ENCODE data around the gene NEURL3.

NEURL3 gene

DNA sequence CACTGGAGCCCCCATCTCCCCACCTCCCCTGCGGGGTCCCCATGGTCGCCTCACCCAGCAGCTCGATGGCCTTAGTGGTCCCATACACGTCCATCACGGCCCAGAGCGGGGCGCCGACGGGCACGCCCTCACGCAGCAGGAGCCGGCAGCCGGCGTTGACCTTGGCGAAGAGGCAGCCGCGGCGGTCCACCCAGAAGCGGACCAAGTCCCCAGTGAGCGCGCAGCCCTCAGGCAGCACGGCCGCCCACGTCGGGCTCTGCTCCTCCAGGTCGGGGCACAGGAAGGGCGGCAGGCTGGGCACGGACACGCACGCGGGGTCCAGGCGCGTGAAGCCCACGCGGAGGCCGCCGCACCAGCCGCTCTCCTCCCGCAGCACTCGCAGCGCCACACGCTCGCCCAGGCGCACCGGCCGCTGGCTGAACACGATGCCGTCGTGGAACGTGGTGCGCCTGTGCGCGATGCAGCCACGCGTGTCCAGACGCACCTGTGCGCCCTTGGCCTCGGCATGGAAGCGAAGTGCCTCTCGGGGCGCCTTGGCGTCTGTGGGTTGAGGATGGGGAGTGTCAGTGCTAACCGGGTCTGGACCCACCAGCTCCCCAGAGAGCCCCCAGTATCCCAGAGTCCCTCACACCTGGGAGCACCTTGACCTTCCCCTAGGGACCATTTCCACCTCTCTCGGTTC is 4.6 kb downstream of the NEURL3 start:
- no peak for TF ChIP-seq GATA3 (IDR thresholded peaks at IDR 0.05; ENCODE audit: low read depth, low read length)
- no peak for TF ChIP-seq GATA2 (IDR thresholded peaks at IDR 0.05; ENCODE audit: low read depth, low read length)

DNA sequence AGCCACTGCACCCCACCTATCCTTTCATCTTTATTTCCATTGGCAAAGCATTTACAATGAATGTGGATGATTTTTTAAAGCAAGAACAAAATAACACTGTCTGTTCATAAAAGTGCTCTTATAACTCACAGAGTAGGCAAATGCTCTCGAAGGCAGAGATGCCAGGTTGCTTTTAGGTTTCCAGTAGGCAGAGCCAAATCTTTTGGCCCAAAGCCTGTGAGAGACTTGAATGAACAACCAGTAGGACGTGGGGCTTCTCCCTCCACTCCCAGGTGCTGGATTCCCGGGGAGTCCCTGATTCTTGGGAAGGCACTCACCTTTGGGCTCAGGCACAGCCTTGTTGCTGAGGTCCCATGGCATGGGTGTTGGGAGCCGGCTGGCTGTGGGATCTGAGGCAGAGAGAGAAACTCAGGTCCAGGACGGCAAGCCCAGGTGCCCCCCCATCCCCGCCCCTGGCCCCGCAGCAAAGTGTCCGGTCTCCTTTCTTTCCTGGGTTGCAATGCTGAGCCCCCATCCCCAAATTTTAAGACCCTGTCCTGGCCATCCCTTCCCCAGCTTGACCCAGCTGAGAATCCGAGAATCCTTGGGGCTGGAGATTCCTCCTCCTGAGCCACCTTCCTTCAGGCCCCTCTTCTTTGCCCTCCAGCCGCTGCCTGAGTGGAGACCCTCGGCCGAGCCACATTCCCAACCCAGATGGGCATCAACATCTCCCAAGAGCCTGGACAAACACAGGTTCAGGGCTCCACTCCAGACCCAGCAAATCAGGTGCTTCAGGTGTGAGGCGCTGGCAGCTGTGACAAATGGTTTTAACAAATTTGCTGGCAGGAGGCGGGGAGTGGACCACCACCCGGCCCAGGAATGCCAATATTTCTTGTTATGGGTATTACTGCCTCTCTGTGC is 5.8 kb downstream of the NEURL3 start:
- TF ChIP-seq GATA2 (IDR thresholded peaks at IDR 0.05; ENCODE audit: low read depth, low read length) = no peak
- TF ChIP-seq GATA3 (IDR thresholded peaks at IDR 0.05; ENCODE audit: low read depth, low read length) = no peak

- no peak for TF ChIP-seq GATA3 (IDR thresholded peaks at IDR 0.05; ENCODE audit: low read depth, low read length)
- TF ChIP-seq GATA2 (IDR thresholded peaks at IDR 0.05; ENCODE audit: low read depth, low read length) = no peak
Observed at GRCh38 chr2:96498021-96498431, 7.1 kb downstream of the NEURL3 start.

DNA sequence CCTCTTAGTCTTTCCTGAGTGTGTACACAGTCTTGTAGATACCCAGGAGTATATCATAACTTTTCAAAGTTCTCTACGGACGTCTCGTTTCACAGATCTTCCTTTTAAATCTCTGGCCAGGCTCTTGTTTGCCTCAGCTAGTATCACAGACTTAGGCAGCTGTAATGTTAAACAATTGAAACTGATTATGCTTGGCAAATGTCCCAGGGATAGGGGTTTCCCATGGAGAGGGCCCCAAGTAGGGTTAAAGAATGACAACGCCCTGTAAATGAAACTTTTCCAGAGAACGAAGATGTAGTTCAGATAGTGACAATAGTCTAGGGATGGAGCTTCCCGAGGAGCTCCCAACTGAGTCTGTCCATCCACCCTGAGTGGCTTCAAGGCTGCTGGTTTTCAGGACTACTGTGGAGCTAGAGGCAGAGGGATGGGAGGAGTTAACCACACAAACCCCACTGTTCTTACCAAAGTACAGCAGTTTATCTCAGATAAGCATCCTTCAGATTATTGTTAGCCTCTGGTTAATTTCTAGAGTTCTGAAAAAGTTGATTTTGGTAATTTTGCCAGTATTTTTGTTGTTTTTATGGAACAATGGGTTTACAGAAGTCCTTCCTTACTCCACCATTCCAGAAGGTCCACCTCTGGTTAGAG is 9.1 kb downstream of the NEURL3 start:
- TF ChIP-seq GATA3 (IDR thresholded peaks at IDR 0.05; ENCODE audit: low read depth, low read length) (no peak), GATA2 (IDR thresholded peaks at IDR 0.05; ENCODE audit: low read depth, low read length) (no peak)

GRCh38 chr2:96494188-96494587 is 11.0 kb downstream of the NEURL3 start:
- no peak for TF ChIP-seq GATA3 (IDR thresholded peaks at IDR 0.05; ENCODE audit: low read depth, low read length)
- no peak for TF ChIP-seq GATA2 (IDR thresholded peaks at IDR 0.05; ENCODE audit: low read depth, low read length)

GRCh38 chr2:96493072-96493471 is 12.1 kb downstream of the NEURL3 start:
- no peak for TF ChIP-seq GATA3 (IDR thresholded peaks at IDR 0.05; ENCODE audit: low read depth, low read length)
- TF ChIP-seq GATA2 (IDR thresholded peaks at IDR 0.05; ENCODE audit: low read depth, low read length) = no peak

DNA sequence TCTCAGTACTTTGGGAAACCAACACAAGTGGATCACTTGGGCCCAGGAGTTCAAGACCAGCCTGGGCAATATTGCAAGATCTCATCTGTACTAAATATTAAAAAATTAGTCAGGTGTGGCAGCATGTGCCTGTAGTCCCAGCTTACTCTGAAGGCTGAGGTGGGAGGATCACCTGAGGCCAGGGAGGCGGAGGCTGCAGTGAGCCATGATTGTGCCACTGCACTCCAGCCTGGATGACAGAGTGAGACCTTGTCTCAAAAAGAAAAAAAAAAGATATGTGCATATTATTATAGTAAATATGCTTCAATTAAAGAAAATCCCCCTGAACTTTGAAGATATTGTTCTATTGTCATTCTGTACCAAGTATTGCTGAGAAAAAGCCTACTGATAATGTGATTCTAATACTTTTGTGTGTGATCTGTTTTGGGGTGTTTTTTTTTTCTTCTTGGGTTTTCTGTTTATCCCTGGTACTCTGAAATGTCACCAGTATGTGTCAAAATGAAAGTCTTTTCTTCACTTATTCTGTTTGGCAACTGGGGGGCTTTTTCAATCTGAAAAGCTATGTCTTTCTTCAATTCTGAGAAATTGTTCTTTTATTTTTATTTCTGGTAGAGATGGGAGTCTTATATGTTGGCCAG is 13.2 kb downstream of the NEURL3 start:
- TF ChIP-seq GATA3 (IDR thresholded peaks at IDR 0.05; ENCODE audit: low read depth, low read length) = no peak
- no peak for TF ChIP-seq GATA2 (IDR thresholded peaks at IDR 0.05; ENCODE audit: low read depth, low read length)

- no peak for TF ChIP-seq GATA3 (IDR thresholded peaks at IDR 0.05; ENCODE audit: low read depth, low read length)
- TF ChIP-seq GATA2 (IDR thresholded peaks at IDR 0.05; ENCODE audit: low read depth, low read length) = no peak
Observed at GRCh38 chr2:96489663-96490062, 15.5 kb downstream of the NEURL3 start.

DNA sequence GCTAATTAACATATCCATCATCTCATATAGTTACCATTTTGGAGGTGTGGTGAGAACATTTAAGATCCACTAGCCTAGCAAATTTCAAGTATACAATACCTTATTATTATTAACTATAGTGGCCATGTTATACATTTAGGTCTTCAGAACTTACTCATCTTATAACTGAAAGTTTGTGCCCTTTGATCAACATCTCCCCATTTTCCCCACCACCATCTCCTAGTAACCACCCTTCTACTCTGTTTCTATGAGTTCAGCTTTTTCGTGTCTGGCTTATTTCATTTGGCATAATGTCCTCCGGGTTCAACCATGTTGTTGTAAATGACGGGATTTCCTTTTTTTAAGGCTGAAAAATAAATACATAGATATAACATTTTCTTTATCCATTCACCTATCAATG is 15.9 kb downstream of the NEURL3 start:
- TF ChIP-seq GATA3 (IDR thresholded peaks at IDR 0.05; ENCODE audit: low read depth, low read length) = no peak
- no peak for TF ChIP-seq GATA2 (IDR thresholded peaks at IDR 0.05; ENCODE audit: low read depth, low read length)

DNA sequence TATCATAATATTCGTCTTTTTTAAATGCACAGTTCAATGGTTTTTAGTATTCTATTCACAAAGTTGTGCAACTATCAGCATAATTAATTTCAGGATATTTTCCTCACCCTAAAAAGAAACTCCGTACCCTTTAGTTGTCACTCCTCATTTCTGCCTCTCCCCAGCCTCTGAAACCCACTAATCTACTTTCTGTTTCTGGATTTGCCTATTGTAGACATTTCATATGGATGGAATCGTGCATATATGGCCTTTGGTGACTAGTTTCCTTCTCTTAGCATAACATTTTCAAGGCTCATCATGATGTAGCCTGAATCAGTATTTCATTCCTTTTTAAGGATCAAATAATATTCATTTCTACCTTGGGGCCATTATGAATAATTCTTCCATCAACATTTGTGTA is 18.5 kb downstream of the NEURL3 start:
- no peak for TF ChIP-seq GATA2 (IDR thresholded peaks at IDR 0.05; ENCODE audit: low read depth, low read length)
- no peak for TF ChIP-seq GATA3 (IDR thresholded peaks at IDR 0.05; ENCODE audit: low read depth, low read length)

- TF ChIP-seq GATA3 (IDR thresholded peaks at IDR 0.05; ENCODE audit: low read depth, low read length) (no peak), GATA2 (IDR thresholded peaks at IDR 0.05; ENCODE audit: low read depth, low read length) (no peak)
Observed at GRCh38 chr2:96485751-96486651, 19.2 kb downstream of the NEURL3 start.

GRCh38 chr2:96485350-96485749 is 19.8 kb downstream of the NEURL3 start:
- no peak for TF ChIP-seq GATA3 (IDR thresholded peaks at IDR 0.05; ENCODE audit: low read depth, low read length)

- TF ChIP-seq GATA3 (IDR thresholded peaks at IDR 0.05; ENCODE audit: low read depth, low read length) (no peak), GATA2 (IDR thresholded peaks at IDR 0.05; ENCODE audit: low read depth, low read length) (no peak)
Observed at GRCh38 chr2:96484091-96484490, 21.1 kb downstream of the NEURL3 start.

Data from SH-SY5Y (cell line).